Activated naive CD4-positive, alpha-beta T cell treated with anti-CD3 and anti-CD28 coated beads for 36 hours (primary cell): ENCODE measurements around the gene HTR2A. TPM values are rescaled to one million over a fixed set of nuclear protein-coding genes. Genes with fewer than 3 reads are reported as not detected.

ENCODE experiments used
- CTCF ChIA-PET: fragments of 350-600 bp; sonication (Branson Sonifier 250); formaldehyde crosslinking; loops from one replicate; lab custom pipeline; 2021; ENCODE audit warnings: antibody characterized with exemption; lab: Charles Lee
- DNase-seq: peaks from one replicate; pipeline ENCODE4 v3.0.0-alpha.2; 2020
- H3K27ac Mint-ChIP-seq: one replicate; pipeline ENCODE4 v1.8.0; 2021; ENCODE audit warnings: mild to moderate bottlenecking, mixed read lengths
- H3K27me3 Mint-ChIP-seq: one replicate; pipeline ENCODE4 v1.8.0; 2021; ENCODE audit warnings: low read depth, mixed read lengths
- H3K36me3 Mint-ChIP-seq: one replicate; pipeline ENCODE4 v1.8.0; 2021; ENCODE audit warnings: low read depth, mixed read lengths
- H3K4me1 Mint-ChIP-seq: one replicate; pipeline ENCODE4 v1.8.0; 2021; ENCODE audit warnings: low read depth, mixed read lengths
- H3K4me3 Mint-ChIP-seq: one replicate; pipeline ENCODE4 v1.8.0; 2021; ENCODE audit warnings: mild to moderate bottlenecking, moderate library complexity, mixed read lengths
- H3K9me3 Mint-ChIP-seq: one replicate; pipeline ENCODE4 v1.8.0; 2021; ENCODE audit warnings: mixed read lengths
- intact Hi-C: fragments of 100-400 bp; cut with micrococcal nuclease; formaldehyde crosslinking; loops from one replicate; pipeline ENCODE4 v1.15.1; 2023
- total RNA-seq, 2 experiments: library from RNA; stranded (reverse); gene quantifications; one replicate each; pipeline ENCODE4 v1.2.3, GENCODE V29; 2021

Gene HTR2A
- total RNA-seq = not detected

- CTCF ChIA-PET = interaction anchor here (1.0 kb wide), 2 partner anchors 66 to 90 kb away, joined by 3 to 4 read pairs; no protein-coding TSS in a partner anchor
These were observed at the start of gene HTR2A for GRCh38 chr13:46896341-46897137. Gene HTR2A (minus strand): TSS chr13:46897053. CDS start chr13:46895906, 1,147 bp downstream.

DNA sequence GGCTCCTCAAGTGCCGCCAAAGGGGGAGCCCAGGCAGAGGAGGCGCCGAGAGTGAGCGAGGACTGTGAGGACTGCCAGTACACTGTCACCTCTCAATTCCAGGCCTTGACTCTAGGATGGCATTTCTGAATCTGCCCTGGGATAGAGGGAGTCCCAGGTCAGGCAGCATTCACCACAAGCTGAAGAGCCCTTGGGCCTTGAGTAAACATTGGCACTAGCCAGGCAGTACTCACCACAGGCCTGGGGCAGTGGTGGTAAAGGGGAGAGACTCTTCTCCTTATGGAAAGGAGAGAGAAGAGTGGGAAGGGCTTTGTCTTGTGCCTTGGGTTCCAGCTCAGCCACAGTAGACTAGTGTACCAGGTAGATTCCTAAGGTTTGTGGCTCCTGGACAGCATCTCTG is 39.7 kb upstream of the HTR2A start:
- CTCF ChIA-PET = interaction anchor here (0.6 kb wide), 1 partner anchor 9 kb away, joined by 3 read pairs; no protein-coding TSS in a partner anchor
- no peaks in the 10 kb centered on the region for H3K4me1 Mint-ChIP-seq
- no peak overlapping the region for H3K4me3 Mint-ChIP-seq
- intact Hi-C loops = no loop called here
- H3K36me3 Mint-ChIP-seq = peaks cover 5% of the 10 kb centered on the region
- DNase-seq = no peak
- H3K9me3 Mint-ChIP-seq = peaks cover 4% of the 10 kb centered on the region
- H3K27ac Mint-ChIP-seq = no peak overlapping the region
- H3K27me3 Mint-ChIP-seq = peaks cover 20% of the 10 kb centered on the region

More at GRCh38 chr13:46896341-46897137, at the start of gene HTR2A:
- peaks cover 12% of the 10 kb centered on the region for H3K4me1 Mint-ChIP-seq
- DNase-seq = peak; percentile 9
- no peaks in the 10 kb centered on the region for H3K36me3 Mint-ChIP-seq
- H3K4me3 Mint-ChIP-seq = peak within 1 kb of the TSS; percentile 40
- peaks cover 45% of the 10 kb centered on the region for H3K27me3 Mint-ChIP-seq
- no peaks in the 10 kb centered on the region for H3K9me3 Mint-ChIP-seq
- H3K27ac Mint-ChIP-seq = no peak within 1 kb of the TSS
- intact Hi-C loops = loop anchor here (10.0 kb wide), 1 partner anchor 1868 kb away; no protein-coding TSS in a partner anchor

DNA sequence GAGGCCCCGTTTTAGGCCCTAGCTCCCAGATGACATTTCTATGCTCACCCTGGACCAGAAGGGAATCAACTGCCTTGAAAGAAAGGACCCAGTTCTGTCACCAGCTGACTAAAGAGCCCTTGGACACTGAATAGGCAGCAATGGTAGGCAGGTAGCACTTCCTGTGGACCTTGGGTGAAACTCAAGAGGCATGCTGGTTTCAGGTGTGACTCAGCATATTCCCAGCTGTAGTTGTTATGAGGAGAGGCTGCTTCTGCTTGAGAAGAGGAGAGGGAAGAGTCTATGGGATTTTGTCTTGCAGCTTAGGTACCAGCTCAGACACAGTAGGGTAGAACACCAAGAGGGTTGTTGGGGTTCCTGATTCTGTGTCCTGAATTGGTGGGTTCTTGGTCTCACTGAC is 37.9 kb upstream of the HTR2A start:
- CTCF ChIA-PET = no interaction called here
- intact Hi-C loops = no loop called here
- no peaks in the 10 kb centered on the region for H3K4me1 Mint-ChIP-seq
- H3K27ac Mint-ChIP-seq = no peak overlapping the region
- DNase-seq = no peak
- H3K36me3 Mint-ChIP-seq = peaks cover 5% of the 10 kb centered on the region
- peaks cover 20% of the 10 kb centered on the region for H3K27me3 Mint-ChIP-seq
- no peak overlapping the region for H3K4me3 Mint-ChIP-seq
- H3K9me3 Mint-ChIP-seq = peaks cover 4% of the 10 kb centered on the region

DNA sequence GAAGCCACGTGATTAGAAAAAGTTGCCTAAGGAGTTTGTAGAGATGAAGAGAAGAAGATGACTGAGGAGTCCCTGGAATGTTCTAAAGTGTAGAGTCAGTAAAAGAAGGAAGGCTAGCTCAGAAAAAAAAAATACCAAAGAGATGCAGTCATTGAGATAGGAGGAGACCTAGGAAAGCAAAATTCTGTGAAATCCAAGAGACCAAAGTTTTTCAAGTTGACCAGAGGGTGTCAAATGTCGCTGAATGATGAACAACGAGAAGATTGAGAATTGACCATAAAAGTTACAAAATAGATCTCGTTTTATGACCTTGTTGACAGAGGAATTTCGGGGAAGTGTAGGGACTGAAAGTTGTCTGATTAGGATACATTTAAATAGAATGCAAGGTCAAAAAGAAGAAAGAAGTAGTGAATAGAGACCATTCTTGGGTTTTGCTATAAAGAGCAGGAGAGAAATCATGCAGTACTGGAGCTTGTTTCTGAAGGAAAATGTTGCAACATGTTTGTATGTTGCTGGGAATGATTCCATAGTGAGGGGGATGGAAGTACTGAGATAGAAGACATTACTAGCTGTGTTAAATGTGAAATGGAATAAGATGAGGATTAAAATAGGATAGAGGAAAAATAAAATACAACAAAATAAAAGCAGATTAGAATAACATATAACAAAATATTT is 30.2 kb upstream of the HTR2A start:
- no peaks in the 10 kb centered on the region for H3K9me3 Mint-ChIP-seq
- H3K27ac Mint-ChIP-seq = no peak overlapping the region
- H3K4me3 Mint-ChIP-seq = no peak overlapping the region
- intact Hi-C loops = no loop called here
- CTCF ChIA-PET = no interaction called here
- no peak for DNase-seq
- H3K4me1 Mint-ChIP-seq = no peaks in the 10 kb centered on the region
- no peaks in the 10 kb centered on the region for H3K36me3 Mint-ChIP-seq
- peaks cover 16% of the 10 kb centered on the region for H3K27me3 Mint-ChIP-seq

DNA sequence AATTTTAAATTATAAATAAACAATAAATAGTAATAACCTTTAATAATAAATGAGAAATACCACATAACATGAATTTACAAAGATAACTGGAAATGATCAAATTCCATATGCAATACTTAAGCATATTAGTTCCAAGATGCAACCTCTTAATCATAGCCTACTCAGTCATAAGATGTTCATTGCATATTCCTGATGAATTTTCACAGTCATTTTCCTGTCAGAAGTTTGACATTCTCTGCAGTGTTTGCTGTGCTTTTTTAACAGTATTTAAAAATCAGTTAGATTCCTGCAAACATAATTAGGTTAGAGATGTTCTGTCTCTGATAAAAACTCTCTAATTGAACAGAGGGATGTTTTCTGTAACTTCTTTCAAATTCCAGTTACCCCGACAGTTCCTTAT is 28.6 kb upstream of the HTR2A start:
- H3K27ac Mint-ChIP-seq = no peak overlapping the region
- no peaks in the 10 kb centered on the region for H3K9me3 Mint-ChIP-seq

DNA sequence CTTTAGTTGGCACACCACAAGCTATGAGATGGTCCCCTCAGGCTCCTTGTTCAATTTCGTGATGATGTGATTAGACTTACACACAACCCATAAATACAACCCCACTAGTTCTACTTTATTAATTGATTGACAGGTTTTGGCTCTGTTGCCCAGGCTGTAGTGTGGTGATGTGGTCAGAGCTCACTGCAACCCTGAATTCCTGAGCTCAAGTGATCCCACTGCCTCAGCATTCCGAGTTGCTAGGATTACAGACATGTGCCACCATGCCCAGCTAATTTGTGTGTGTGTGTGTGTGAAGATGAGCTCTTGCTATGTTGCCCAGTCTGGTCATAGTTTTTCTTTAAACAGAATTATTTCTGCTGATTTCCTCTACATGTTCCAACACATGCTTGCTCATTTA is 17.5 kb upstream of the HTR2A start:
- CTCF ChIA-PET = no interaction called here
- Mint-ChIP-seq H3K4me1 (no peaks in the 10 kb centered on the region), H3K27ac (no peak overlapping the region), H3K9me3 (peaks cover under 1% of the 10 kb centered on the region), H3K4me3 (no peak overlapping the region), H3K36me3 (no peaks in the 10 kb centered on the region), H3K27me3 (peaks cover 8% of the 10 kb centered on the region)
- DNase-seq = no peak
- intact Hi-C loops = no loop called here

More for the DNA sequence above, 28.6 kb upstream of the HTR2A start:
- no peak for DNase-seq
- H3K4me3 Mint-ChIP-seq = no peak overlapping the region
- intact Hi-C loops = no loop called here
- H3K36me3 Mint-ChIP-seq = no peaks in the 10 kb centered on the region
- CTCF ChIA-PET = no interaction called here
- H3K27me3 Mint-ChIP-seq = peaks cover 12% of the 10 kb centered on the region
- H3K4me1 Mint-ChIP-seq = no peaks in the 10 kb centered on the region

- intact Hi-C loops = no loop called here
- no peak overlapping the region for H3K4me3 Mint-ChIP-seq
- no peaks in the 10 kb centered on the region for H3K9me3 Mint-ChIP-seq
- no peak overlapping the region for H3K27ac Mint-ChIP-seq
- CTCF ChIA-PET = no interaction called here
- H3K4me1 Mint-ChIP-seq = no peaks in the 10 kb centered on the region
- no peaks in the 10 kb centered on the region for H3K36me3 Mint-ChIP-seq
- DNase-seq = no peak
- peaks cover 10% of the 10 kb centered on the region for H3K27me3 Mint-ChIP-seq
These were observed 16.9 kb upstream of the HTR2A start for GRCh38 chr13:46913757-46914156.

GRCh38 chr13:46909042-46909441 is 12.2 kb upstream of the HTR2A start:
- no peak for DNase-seq
- Mint-ChIP-seq H3K27ac (no peak overlapping the region), H3K9me3 (no peaks in the 10 kb centered on the region), H3K4me3 (no peak overlapping the region), H3K27me3 (peaks cover 5% of the 10 kb centered on the region), H3K36me3 (no peaks in the 10 kb centered on the region), H3K4me1 (no peaks in the 10 kb centered on the region)
- intact Hi-C loops = no loop called here
- CTCF ChIA-PET = no interaction called here

GRCh38 chr13:46908501-46908900 is 11.6 kb upstream of the HTR2A start:
- Mint-ChIP-seq H3K4me3 (no peak overlapping the region), H3K27ac (no peak overlapping the region), H3K36me3 (no peaks in the 10 kb centered on the region), H3K9me3 (no peaks in the 10 kb centered on the region), H3K4me1 (no peaks in the 10 kb centered on the region), H3K27me3 (peaks cover 5% of the 10 kb centered on the region)
- intact Hi-C loops = no loop called here
- CTCF ChIA-PET = interaction anchor here (0.7 kb wide), 1 partner anchor 1688 kb away, joined by 4 read pairs; no protein-coding TSS in a partner anchor
- DNase-seq = no peak

DNA sequence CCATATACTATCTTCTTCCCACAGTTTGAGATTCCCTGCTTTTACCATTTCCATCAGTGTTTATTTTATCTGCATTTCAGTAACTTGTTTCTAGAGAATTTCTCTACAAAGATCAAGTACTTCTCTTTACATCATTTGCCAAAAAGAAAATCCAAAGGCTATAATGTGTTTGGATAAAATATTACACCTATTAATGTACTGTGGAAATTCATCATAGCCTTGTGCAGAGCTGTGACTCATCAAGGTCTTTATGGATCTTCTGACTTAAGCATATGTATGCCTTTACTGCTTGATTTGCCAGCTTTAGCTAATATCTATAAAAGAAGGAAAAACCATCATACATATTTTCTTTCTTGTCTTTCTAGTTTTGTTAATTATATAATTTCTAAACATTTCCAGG is 9.6 kb upstream of the HTR2A start:
- Mint-ChIP-seq H3K4me1 (no peaks in the 10 kb centered on the region), H3K9me3 (no peaks in the 10 kb centered on the region), H3K27ac (no peak overlapping the region), H3K4me3 (no peak overlapping the region), H3K27me3 (peaks cover 9% of the 10 kb centered on the region), H3K36me3 (no peaks in the 10 kb centered on the region)
- CTCF ChIA-PET = interaction anchor here (1.8 kb wide), 1 partner anchor 12 kb away, joined by 3 read pairs; no protein-coding TSS in a partner anchor
- intact Hi-C loops = no loop called here
- DNase-seq = no peak

- no peak overlapping the region for H3K27ac Mint-ChIP-seq
- no peak overlapping the region for H3K4me3 Mint-ChIP-seq
- H3K27me3 Mint-ChIP-seq = peaks cover 9% of the 10 kb centered on the region
- intact Hi-C loops = no loop called here
- H3K4me1 Mint-ChIP-seq = no peaks in the 10 kb centered on the region
- CTCF ChIA-PET = interaction anchor here (1.8 kb wide), 1 partner anchor 11 kb away, joined by 3 read pairs; no protein-coding TSS in a partner anchor
- H3K36me3 Mint-ChIP-seq = no peaks in the 10 kb centered on the region
- no peaks in the 10 kb centered on the region for H3K9me3 Mint-ChIP-seq
- no peak for DNase-seq
These were observed 8.4 kb upstream of the HTR2A start for GRCh38 chr13:46905249-46905648.

GRCh38 chr13:46903748-46904147 is 6.9 kb upstream of the HTR2A start:
- H3K9me3 Mint-ChIP-seq = no peaks in the 10 kb centered on the region
- intact Hi-C loops = no loop called here
- no peak overlapping the region for H3K4me3 Mint-ChIP-seq
- no peak for DNase-seq
- CTCF ChIA-PET = interaction anchor here (2.2 kb wide), 1 partner anchor 10 kb away, joined by 11 read pairs; no protein-coding TSS in a partner anchor
- no peaks in the 10 kb centered on the region for H3K36me3 Mint-ChIP-seq
- H3K27ac Mint-ChIP-seq = no peak overlapping the region
- peaks cover 6% of the 10 kb centered on the region for H3K27me3 Mint-ChIP-seq
- no peaks in the 10 kb centered on the region for H3K4me1 Mint-ChIP-seq
